Measurements from ENCODE around the gene SLC4A1AP.

SLC4A1AP gene

DNA sequence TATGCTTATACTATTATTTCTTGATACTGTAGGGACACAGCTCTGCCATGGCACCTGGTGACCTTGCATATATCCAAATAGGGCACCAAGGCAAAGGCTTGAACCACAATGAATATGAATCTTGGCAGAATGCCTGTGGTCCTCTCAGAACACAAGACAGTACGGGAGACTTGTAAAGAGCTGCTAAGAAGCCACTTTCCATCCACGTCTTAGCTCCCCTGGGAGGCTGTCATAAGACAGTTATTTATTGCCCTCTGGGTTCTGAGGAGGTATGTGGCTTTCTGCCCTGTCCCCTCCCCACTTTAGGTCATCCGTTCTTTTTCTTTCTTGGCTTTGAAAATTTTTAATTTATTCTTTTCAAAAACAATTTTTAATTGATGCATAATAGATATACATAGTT lies 78.0 kb downstream of the SLC4A1AP start:
- no peak for DNase-seq (ENCODE audit: low read depth)
- TF ChIP-seq, protein P1, sequence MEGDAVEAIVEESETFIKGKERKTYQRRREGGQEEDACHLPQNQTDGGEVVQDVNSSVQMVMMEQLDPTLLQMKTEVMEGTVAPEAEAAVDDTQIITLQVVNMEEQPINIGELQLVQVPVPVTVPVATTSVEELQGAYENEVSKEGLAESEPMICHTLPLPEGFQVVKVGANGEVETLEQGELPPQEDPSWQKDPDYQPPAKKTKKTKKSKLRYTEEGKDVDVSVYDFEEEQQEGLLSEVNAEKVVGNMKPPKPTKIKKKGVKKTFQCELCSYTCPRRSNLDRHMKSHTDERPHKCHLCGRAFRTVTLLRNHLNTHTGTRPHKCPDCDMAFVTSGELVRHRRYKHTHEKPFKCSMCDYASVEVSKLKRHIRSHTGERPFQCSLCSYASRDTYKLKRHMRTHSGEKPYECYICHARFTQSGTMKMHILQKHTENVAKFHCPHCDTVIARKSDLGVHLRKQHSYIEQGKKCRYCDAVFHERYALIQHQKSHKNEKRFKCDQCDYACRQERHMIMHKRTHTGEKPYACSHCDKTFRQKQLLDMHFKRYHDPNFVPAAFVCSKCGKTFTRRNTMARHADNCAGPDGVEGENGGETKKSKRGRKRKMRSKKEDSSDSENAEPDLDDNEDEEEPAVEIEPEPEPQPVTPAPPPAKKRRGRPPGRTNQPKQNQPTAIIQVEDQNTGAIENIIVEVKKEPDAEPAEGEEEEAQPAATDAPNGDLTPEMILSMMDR (IDR thresholded peaks at IDR 0.05; ENCODE audit: control insufficient read depth, extremely low read depth, insufficient read depth): no peak
- no peak overlapping the region for H3K4me3 ChIP-seq (ENCODE audit: low read depth, low read length)

DNA sequence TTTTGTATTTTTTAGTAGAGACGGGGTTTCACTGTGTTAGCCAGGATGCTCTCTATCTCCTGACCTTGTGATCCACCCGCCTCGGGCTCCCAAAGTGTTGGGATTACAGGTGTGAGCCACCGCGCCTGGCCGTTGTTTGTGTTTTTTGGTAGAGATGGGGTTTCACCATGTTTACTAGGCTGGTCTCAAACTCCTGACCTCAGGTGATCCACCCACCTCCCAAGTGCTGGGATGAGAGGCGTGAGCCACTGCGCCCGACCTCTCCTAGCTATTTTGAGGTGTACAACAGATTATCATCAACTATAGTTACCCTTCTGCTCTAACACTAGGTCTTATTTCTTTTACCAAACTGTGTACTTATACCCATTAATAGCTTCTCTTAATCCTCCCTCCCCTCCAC lies 78.9 kb downstream of the SLC4A1AP start:
- H3K4me3 ChIP-seq (ENCODE audit: low read depth, low read length): no peak overlapping the region
- no peak for DNase-seq (ENCODE audit: low read depth)
- TF ChIP-seq, protein P1 (IDR thresholded peaks at IDR 0.05; ENCODE audit: control insufficient read depth, extremely low read depth, insufficient read depth): no peak

All from LNCaP clone FGC (cell line).